Stomach (tissue), 4 donors: Measurements from ENCODE around the gene DGLUCY.

Experiments
- EP300 ChIP-seq: sonication (generic); formaldehyde crosslinking; IDR thresholded peaks from one replicate; pipeline ENCODE4 v1.6.1; 2017; ENCODE audit warnings: antibody characterized with exemption
- POLR2A ChIP-seq, 4 donors: fragments of 450-650 bp; IDR thresholded peaks; one replicate each; pipeline ENCODE4 v1.6.1; 2016; ENCODE audit warnings: antibody characterized with exemption in 4 of 4, control low read depth in 2 of 4, mild to moderate bottlenecking in 1 of 4, moderate library complexity in 1 of 4
- POLR2AphosphoS5 ChIP-seq, 3 donors: sonication (generic); formaldehyde crosslinking; IDR thresholded peaks; one replicate each; pipeline ENCODE4 v1.6.1; 2016; ENCODE audit warnings: antibody characterized with exemption in 3 of 3
- TF ChIP-seq, protein P1 (sequence below), 7 experiments: fragments of 450-650 bp in 4 of 7; fragments of 200-600 bp in 3 of 7; sonication (generic) in 3 of 7; IDR thresholded peaks; one replicate each; pipeline ENCODE4 v1.5.1; 2016 to 2019; ENCODE audit warnings: antibody characterized with exemption in 7 of 7, control low read depth in 2 of 7, mild to moderate bottlenecking in 1 of 7

DNA sequence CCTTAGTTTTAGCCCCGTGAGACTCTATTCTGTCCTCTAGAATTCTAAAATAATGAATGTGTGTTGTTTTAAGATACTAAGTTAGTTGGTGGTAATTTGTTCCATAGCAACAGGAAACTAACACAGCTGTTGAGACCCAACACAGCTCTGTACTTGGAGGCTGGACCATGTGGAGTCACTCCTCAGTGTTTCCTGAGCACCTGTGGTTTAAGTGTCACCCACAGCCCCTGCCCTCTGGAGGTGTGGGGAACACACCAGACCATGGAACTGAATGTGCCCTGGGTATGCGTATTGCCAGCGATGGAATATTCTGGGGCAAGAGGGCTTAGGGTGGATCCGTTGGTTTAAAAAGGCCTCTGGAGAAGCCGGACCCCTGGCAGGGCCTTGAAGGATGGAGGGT, 147.2 kb downstream of the DGLUCY start:
- no peak for TF ChIP-seq POLR2AphosphoS5 (IDR thresholded peaks at IDR 0.05)
- TF ChIP-seq, protein P1, sequence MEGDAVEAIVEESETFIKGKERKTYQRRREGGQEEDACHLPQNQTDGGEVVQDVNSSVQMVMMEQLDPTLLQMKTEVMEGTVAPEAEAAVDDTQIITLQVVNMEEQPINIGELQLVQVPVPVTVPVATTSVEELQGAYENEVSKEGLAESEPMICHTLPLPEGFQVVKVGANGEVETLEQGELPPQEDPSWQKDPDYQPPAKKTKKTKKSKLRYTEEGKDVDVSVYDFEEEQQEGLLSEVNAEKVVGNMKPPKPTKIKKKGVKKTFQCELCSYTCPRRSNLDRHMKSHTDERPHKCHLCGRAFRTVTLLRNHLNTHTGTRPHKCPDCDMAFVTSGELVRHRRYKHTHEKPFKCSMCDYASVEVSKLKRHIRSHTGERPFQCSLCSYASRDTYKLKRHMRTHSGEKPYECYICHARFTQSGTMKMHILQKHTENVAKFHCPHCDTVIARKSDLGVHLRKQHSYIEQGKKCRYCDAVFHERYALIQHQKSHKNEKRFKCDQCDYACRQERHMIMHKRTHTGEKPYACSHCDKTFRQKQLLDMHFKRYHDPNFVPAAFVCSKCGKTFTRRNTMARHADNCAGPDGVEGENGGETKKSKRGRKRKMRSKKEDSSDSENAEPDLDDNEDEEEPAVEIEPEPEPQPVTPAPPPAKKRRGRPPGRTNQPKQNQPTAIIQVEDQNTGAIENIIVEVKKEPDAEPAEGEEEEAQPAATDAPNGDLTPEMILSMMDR (IDR thresholded peaks at IDR 0.05): no peak
- TF ChIP-seq POLR2A (IDR thresholded peaks at IDR 0.05): no peak
- no peak for TF ChIP-seq EP300
